ENCODE results near the gene HCFC1.

The HCFC1 gene

DNA sequence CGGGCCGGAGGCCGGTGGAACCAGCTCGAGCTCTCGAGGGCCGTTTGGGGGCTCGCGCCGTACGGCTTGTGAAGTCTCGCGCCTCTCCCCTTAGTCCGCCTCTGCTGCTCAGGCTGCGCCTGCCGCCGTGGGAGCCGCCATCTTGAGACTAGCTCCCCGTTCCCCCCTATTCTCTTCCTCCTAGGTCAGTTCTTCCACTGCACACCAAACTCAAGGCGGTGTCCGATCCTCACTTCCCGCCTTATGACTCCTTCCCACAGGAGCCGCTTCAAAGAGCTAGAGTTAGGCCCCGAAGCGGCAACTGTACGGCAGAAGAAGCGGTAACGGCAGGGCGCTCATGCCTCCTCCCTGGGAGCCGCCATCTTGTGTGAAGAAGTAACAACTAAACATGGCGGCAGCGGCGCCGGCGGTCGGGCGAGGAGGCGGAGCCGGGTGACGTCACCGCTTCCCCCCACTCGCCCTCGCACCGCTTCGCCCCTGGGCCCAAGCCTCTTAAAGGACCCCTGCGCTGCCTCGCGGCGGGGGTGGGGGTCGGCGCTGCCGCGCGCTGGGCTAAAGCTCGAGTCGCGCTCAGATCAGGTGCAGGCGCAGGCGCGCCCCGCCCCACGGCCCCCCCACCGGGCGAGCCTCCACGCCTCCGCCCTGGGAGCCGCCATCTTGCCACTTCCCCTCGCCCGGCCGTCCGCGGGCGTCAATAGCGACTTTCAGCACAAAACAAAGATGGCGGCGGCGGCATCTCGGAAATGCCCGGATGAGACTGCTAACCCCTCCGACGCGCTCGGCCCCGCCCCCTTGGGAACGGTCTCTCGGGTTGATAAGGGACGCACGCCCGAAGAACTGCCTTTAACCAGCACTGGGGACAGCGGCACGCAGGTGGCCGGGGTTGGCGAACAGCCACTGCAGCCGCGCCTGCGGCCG is at the start of gene HCFC1:
Gene HCFC1 (minus strand): TSS at position 369 of the 918 bp plus-strand sequence. CDS start 978 bp downstream, outside the sequence.
- peak; percentile 89 for DNase-seq

DNA sequence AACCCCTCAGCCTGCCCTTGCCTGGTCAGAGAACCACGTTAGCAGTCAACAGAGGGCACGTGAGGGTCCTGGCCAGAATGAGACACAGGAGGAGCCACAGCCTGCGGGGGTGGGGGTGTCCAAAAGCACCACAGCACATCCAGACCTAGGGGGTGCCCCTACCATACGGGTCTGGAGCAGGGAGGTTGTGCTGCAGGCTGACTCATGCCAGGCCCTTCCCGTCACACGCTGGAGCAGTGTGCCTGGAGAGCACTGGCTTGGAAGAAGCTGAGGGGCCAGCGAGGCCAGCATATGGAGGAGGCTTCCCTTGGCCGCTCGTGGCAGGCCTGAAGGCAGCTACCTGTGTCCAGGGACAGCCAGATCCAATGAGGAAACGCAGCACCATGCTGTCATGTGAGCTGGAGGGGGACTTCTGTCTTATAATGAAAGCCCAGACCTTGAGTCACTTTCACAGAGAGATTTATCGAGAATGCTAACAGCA is 49.6 kb upstream of the HCFC1 start:
- DNase-seq = peak; percentile 63

DNA sequence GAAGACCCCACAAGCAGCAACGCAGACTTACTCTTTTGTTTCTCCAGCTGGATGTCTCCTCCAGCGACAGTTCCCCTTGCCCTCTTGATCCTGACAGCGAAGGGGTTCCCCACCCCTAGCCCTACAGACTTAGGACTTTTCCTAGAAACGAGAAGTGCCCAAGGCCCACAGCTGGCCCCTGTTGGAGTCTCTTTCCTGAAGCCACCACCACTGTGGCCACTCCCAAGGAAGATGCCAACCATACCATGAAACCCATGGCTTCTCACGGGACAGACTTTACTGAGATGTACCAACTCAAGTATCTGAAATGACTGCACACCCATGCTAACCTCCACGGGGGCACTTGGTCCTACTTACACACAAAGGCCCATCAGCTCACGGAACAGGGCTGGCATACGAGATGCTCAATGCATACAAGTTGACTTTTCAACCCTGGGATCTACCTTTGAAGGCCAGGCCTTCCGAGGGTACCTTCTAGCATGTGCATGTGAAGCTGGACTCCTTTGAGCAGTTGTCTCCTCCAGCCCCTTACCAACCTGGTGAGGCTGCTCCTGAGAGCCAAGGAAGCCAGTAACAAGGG is 49.0 kb upstream of the HCFC1 start:
- no peak for DNase-seq

DNA sequence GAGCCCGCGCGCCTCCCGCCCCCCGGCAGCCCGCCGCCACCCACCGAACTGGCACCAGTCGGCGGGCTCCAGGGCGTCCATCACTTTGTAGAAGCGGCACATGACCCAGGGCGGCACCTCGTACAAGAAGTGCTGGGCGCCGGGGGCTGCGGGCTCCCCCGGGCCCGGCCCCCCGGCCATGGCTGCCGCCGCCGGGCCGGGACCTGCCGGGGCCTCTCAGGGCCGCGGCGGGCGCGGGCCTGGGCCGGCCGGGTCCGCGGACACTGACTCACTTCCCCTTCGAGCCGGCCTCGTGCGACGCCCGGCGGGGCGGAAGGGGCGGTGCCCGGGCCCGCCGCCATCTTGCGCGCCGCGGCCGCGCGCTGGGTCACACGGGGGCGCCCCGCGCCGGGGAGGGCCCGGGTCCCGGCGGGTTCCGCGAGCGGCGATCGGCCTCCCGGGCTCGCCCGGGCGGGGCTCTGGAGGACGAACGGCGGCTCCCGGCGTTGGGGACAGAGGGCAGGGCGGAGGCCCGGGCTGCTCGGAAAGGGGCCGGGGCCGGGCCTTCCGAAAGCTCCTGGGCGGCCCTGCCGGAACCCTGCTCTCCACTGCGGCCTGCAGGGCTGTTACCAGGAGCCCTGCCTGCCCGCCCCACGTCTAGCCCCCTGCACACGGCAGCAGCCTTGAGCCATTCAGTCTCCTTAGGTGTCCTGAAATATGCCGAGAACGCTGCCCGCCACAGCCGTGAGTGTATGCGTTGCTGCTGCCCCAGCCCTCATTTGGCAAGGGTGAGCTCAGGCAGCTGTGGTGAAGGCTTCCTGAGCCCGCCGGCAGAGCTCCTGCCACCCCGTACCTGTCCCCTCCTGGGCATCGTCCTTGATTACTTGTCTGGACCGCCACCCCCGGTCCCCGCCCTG is 48.3 kb upstream of the HCFC1 start, which contains the start of gene IRAK1:
Gene IRAK1 (minus strand): TSS at position 270 of the 896 bp plus-strand sequence. CDS start 90 bp downstream, at position 180.
- peak; percentile 74 for DNase-seq

DNA sequence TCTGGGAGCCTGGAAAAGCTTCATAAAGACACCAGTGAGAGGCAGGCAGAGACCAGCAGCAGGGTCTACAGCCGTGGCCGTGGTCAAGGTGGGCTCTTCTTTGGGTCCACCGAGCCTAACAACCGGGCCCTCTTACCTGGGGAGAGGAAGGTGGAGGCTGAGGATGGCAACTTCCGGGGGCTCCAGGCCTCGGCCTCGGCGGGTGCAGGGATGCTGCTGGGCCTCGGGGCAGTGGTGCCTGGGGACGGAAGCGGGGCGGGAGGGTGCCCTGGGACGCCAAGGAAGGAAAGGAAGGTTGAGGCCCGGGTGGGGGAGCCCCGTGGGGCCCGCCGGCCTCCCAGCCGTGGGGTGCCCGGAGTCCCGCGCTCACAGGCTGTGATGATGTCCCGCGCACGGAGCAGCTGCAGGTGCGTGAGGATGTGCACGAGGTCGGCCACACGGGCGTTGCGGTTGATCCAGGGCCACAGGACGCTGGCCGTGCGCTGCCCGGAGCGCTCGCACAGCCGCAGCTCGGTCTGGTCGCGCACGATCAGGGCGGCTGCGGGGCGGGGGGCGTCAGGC is 47.5 kb upstream of the HCFC1 start:
- peak; percentile 62 for DNase-seq

DNA sequence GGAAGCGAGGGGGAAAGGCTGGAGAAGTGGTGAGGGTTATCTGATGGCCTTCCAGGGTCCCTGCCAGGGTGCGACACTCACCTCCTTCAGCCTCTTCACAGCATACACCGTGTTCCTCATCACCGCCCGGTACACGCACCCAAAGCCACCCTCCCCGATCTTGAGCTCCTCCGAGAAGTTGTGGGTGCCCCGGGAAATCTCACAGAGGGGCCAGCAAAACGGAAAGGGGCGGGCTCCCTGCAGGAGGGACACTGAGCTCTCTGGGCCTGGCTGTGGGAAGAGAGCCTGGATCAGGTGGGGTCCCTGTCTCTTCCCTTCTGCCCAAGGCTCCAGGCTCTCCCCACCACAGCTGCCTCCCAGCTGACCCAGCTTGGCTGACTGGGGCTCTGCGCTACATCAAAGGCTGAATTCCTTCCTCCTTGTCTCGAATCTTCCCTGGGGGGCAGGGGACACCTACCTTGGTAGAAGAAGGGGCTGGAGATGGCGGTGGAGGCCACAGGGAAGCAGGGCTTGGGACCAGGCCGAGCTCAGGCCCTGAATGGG is 47.0 kb upstream of the HCFC1 start:
- no peak for DNase-seq

DNA sequence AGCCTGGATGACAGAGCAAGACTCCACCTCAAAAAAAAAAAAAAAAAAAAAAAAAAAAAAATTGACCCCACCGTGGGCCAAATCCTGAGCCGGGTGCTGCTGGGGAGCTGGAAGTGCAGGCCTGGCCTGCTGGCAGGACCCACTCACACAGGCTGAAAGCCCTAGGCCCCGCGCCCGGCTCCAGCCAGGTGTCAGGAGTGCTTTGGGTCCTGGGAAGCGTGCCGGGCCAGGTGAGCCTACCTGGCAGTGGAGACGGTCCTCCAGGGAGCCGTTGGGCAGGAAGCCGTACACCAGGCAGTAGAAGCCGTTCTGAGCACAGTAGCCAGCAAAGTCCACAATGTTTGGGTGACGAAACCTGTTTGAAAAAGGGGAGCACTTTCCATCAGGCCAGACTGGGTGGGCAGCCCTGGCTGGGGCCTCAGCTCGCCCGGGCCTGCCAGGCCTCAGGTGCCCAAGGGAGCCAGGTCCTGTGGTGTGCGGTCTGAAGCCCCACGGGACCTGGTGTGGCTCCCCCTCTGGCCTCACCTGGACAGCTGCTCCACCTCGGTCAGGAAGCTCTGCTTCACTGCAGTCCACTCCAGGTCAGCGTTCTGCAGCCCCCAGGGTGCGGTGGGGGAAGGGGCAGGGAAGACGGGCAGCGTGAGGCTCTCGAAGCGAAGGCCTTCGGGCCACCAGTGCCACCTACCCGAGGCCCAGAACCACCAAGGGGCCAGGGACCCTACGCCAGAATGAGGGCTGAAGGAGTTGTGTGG is 46.3 kb upstream of the HCFC1 start:
- DNase-seq = no peak

DNA sequence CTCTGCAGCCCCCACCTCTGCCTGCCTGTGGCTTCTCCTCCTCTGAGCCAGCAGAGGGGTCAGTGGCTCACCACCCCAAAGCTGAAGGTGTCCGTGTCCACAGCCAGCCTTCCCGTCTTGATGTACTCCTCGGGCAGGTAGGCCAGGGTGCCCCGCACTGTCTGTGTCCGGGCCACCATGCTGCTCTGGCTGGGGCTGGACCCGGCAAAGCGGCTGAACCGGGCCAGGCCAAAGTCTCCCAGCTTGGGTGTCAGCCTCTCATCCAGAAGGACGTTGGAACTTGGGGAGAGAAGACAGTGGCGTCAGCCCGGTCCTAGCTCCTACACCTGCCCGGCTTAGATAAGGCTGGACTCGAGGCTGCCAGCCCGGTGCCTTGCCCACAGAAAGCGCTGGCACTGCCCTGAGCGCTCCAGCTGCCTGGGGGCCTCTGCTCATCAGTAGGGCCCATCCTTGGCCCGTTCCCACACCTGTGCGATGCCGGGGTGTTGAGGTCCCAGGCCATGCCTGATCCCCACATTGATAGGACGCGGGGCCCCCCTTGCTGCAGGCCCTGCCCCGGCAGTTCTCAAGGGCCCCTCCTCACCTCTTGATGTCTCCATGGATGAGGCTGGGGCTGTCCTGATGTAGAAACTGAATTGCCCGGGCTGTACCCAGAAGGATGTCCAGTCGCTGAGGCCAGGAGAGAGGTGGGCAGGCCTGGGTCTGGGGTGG is 44.9 kb upstream of the HCFC1 start:
- DNase-seq = no peak

DNA sequence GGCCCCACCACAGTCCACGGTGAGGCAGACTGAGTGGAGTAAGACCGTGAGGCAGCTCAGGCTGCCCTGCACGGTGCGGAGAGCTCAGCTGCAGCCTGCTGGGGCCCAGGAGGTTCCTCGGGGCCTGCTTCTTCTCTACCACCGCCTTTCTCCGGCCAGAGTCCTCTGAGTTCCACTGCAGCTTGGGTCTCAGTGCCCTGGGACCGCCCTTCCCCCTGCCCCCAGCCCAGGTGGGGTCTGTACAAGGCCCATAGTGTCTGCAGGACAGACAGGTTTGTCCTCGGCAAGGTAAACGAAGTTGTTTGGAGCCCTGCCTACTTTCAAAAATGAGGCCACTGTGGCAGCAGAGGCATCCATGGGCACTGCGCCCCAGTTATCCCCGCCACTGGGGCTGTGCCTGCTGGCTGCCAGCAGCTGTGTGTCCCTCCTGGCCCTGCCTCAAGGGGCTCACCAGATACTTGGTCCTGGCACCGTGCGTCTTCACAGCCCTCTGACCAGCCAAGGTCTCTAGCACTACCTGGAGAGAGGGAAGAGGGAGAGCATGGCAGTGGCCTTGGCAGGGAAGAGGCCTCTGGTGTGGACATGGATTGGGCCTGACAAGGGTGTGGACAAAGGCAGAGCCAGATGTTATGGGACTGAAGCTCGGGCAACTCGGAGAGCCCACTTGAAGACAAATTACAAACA is 44.1 kb upstream of the HCFC1 start:
- no peak for DNase-seq

DNA sequence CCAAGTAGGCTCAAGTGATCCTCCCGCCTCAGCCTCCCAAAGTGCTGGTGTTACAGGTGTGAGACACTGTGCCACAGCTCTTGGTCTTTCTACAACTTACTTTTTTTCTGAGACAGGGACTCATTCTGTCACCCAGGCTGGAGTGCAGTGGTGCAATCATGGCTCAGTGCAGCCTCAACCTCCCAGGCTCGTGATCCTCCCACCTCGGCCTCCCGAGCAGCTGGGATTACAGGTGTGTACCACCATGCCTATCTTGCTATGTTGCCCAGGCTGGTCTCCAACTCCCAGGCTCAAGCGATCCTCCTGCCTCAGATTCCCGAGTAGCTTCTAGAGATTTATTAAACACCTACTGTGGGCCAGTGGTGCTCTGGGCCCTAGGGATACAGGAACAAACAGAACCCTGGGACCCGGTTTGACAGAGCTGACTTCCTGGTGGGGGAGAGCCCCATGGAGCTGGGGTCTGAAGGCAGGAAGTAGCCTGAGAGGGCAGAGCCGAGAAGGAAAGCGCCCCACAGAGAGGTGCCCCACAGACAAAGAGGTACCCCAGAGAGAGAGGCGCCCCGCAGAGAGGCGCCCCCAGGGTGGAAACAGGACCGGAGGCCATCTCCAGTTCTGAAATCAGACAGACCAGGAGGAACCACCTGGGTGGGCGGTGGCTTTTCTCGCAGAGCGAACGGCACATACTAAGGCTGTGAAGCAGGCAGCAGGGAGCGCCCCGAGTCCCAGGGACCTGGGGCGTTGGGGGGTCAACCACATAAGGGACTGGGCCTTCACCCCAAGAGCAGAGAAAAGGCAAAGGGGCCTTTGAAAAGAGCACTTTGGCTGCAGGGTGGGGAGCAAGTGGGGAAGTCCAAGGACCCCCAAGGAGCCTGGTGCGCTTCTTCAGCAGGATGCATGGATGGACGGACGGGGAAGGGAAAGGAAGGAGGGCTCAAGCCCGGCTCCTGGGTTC is 43.1 kb upstream of the HCFC1 start:
- DNase-seq = no peak

DNA sequence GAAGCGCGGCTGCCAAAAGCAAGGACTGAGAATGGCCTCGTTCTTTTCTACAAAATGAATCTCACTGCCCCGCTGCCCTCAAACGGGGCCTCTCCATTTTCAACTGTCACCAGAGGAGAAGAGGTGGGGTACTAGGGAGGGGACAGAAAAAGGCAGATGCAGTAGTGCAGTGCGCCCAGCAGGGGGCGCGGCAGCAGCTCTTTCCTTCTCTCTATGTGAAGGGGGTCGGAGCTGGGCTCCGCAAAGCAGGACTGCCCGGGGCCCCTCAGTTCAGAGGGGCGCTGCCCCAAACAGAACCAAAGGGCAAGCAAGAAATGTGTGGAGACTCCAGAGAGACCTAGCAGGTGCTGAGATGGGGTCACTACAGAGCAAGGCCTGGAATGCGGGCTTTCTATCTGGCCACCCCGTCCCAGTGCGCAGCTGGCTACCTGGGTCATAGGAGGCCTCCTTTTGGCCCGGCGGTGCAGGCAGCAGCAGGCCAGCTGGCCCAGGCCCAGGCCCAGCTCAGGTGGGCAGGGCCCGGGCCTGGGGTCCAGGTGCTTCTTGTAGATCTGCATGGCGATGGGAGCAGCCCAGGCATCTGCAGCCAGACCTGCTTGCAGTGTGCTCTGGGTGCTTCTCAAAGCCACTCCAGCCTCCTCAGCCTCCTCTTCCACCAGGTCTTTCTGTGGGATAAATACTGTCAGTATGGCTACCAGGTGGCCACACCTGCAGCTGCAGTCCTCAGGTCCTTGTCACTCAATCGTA is 42.2 kb upstream of the HCFC1 start:
- DNase-seq = peak; percentile 76

DNA sequence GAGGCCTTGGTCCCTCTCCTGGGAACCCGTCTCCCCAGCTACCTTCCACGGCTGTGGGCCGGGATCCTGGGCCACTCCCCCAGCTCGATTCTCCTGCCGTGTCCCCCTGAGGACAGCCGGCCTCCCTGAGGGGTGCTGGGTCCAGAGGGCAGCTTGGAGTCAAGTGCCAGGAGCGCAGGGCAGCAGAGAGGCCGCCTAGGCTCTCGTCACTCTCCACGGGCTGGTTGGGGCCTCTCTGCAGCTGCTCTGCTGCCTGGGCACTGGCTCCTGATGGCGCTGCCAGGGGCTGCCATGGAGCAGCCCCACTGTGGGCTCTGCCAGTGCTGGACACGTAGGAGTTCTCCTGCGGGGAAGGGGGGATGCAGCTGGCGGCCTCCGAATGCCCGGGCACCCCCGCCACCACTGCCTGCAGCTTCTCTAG is 41.4 kb upstream of the HCFC1 start:
- no peak for DNase-seq

DNA sequence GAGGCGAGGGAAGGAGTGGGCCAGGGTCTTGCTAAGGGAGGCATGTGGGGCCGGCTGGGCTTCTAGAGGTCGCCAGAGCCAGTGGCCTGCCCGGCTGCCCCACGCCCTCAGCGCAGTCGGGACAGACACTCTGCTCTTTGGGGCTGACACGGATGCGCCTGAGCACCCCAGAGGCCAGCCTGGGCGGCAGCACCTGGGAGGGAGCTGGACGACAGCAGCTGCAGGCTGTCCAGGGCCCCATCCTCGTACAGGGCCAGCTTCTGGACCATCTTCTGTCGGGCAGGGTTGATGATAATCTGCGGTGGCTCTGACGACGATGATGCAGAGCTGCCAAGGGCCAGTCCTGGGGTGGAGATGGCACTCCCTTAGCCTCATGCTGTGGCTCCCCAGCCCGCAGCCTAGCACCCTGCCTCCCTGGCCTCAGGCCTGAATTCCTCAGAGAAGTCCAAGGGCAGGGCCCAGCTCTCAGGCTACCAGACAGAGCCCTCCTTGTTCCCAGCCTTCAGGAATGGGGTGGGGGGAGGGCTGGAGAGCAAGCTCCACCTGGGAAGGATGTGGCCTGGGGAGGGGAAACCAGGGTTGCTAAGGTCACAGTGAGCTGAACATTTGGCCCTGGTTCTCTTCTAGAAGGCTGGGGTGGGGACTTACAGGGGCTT is 40.8 kb upstream of the HCFC1 start:
- no peak for DNase-seq

DNA sequence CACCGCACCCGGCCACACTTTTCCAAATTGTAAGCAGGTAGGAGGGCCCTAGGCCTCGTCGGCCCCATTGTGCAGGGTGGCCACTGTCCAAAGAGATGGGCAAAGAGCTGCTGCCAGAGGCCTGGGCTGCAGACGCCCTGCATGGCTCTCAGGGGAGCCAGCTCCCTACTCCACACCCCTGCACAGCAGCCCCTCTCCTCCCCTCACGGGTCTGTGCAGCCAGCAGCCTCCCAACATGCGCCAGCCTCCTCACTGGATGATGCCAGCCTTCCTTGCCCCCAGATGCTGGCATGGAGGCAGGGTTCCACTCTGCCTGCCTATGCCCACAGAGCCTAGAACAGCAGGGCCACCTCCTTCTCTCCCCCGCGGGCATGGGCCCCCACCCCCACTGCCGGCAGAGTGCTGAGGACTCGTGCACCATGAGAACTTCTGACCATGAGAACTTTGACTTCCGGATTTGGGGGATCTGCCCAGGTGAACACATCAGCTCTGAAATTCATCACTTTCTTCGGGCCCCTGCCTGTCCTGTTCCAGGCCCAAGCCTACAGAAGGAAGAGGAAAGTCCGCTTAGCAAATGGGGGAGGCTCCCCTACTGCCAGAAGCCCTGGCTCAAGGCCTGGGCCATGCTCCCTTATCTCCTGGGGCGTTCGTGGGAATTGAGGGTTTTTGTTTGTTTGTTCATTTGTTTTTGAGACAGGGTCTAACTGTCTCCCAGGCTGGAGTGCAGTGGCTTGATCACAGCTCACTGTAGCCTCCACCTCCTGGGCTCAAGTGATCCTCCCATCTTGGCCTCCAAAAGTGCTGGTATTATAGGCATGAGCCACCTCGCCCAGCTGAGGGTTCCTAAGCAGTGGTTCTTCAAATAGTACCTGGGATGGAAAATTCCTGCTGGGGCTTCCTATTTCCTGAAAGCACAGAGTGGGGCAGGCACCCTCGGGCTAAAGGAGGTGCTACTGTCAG is 40.0 kb upstream of the HCFC1 start:
- no peak for DNase-seq

DNA sequence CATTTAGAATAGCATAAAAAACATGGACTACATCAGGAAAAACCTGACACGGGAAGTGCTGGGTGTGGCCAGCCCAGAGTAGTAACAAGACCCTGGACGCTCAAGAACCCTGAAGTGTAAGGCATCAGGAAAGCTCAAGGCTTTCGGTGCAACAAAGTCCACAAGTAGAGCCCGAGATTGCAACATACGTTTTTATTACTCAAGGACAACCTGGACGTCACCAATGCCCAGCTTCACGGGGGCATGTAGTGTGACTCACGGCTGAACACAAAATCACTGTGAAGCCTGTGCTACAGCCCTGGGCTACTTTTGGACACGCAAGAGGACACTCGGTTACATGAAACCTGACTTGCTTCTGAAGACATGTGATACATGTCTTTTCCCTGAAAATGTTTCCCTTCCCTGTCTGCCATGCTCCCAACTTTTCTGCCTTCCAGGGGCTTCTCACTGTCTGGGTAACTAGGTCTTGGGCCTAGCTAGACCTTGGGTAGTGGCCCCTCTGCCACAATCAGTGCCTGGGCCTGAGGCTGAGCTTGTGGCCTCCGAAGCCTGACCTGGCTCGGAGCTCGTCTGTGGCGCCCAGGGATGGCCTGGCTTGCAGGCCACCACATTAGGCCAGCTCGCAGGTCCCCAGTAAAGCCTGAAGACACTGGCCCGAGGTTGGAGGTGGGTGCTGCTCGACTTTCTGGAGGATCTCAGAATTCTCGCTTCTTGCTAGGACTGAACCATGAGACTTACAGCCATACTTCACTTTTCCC is 38.9 kb upstream of the HCFC1 start:
- DNase-seq = no peak

DNA sequence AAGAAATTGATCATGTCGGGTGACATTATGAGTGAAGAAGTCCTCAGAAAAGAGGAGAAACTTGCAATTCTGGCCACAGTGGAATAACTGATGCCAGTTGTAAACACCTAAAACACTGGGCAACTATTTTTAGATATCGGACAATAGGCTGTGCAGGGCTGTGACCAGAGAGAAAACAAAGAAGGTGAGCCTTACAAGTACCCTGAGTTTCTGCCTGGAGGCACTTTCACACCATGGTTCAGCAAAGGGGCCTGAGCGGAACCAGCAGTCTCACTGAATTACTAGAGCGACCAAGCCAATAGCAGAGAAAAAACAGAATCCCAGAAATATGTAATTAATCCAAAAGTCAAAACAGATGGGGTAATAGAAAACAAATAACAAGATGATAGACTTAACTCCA is 36.9 kb upstream of the HCFC1 start:
- no peak for DNase-seq

Measured in activated CD8-positive, alpha-beta memory T cell treated with anti-CD3 and anti-CD28 coated beads, Interleukin-2, amount 50 U/mL, for 48 hours (primary cell).